Effector memory CD4-positive, alpha-beta T cell (primary cell): ENCODE measurements around the gene CDH13.
A peak's percentile ranks its signal among the peaks of the same experiment; 100 is the strongest.

Experiments used
- DNase-seq, 3 donors: peaks; one replicate each; pipeline ENCODE4 v3.0.0-alpha.2; 2020
- H3K27ac ChIP-seq: 2 replicates; pipeline ENCODE4 v1.7.0; 2013; ENCODE audit warnings: mild to moderate bottlenecking, low read length, moderate library complexity; ENCODE audit not compliant: insufficient read depth, poor library complexity, severe bottlenecking
- H3K27me3 ChIP-seq: replicated peaks from 2 replicates; pipeline ENCODE4 v1.7.0; 2013; ENCODE audit warnings: mild to moderate bottlenecking, low read length; ENCODE audit not compliant: insufficient read depth, control insufficient read depth, poor library complexity, severe bottlenecking
- H3K36me3 ChIP-seq: 2 replicates; pipeline ENCODE4 v1.7.0; 2013; ENCODE audit warnings: mild to moderate bottlenecking, low read length, moderate library complexity; ENCODE audit not compliant: control insufficient read depth, insufficient read depth
- H3K4me1 ChIP-seq: 2 replicates; pipeline ENCODE4 v1.7.0; 2013; ENCODE audit warnings: low read length, mild to moderate bottlenecking; ENCODE audit not compliant: control insufficient read depth, insufficient read depth, poor library complexity, severe bottlenecking
- H3K4me3 ChIP-seq: 2 replicates; pipeline ENCODE4 v1.7.0; 2013; ENCODE audit warnings: low read length, low read depth, mild to moderate bottlenecking; ENCODE audit not compliant: insufficient read depth, poor library complexity, severe bottlenecking
- H3K9me3 ChIP-seq: 2 replicates; pipeline ENCODE4 v1.7.0; 2013; ENCODE audit warnings: mild to moderate bottlenecking, low read length, moderate library complexity; ENCODE audit not compliant: control insufficient read depth

The CDH13 gene

GRCh38 chr16:82636485-82636884 is 9.7 kb downstream of the CDH13 start:
- no peaks in the 10 kb centered on the region for H3K36me3 ChIP-seq
- no peaks in the 10 kb centered on the region for H3K4me1 ChIP-seq
- no peaks in the 10 kb centered on the region for H3K27me3 ChIP-seq
- H3K9me3 ChIP-seq, result no peaks in the 10 kb centered on the region
- no peak for DNase-seq
- H3K27ac ChIP-seq, result no peak overlapping the region
- H3K4me3 ChIP-seq, result no peak overlapping the region

- Histone ChIP-seq H3K27me3 (no peaks in the 10 kb centered on the region), H3K4me3 (no peak overlapping the region), H3K9me3 (no peaks in the 10 kb centered on the region), H3K4me1 (no peaks in the 10 kb centered on the region), H3K27ac (no peak overlapping the region), H3K36me3 (no peaks in the 10 kb centered on the region)
- no peak for DNase-seq
These were observed 10.2 kb downstream of the CDH13 start for GRCh38 chr16:82636958-82637357.

GRCh38 chr16:82638095-82638798 is 11.5 kb downstream of the CDH13 start:
- Histone ChIP-seq H3K27me3 (no peaks in the 10 kb centered on the region), H3K4me3 (no peak overlapping the region), H3K4me1 (no peaks in the 10 kb centered on the region), H3K36me3 (no peaks in the 10 kb centered on the region), H3K27ac (no peak overlapping the region), H3K9me3 (no peaks in the 10 kb centered on the region)
- DNase-seq, result no peak

GRCh38 chr16:82639263-82639662 is 12.5 kb downstream of the CDH13 start:
- Histone ChIP-seq H3K4me3 (no peak overlapping the region), H3K36me3 (no peaks in the 10 kb centered on the region), H3K4me1 (no peaks in the 10 kb centered on the region), H3K27ac (no peak overlapping the region), H3K9me3 (no peaks in the 10 kb centered on the region), H3K27me3 (no peaks in the 10 kb centered on the region)
- DNase-seq, result no peak

- DNase-seq, result peak; percentile 6 to 17 (median 16)
- H3K4me3 ChIP-seq, result no peak overlapping the region
- no peaks in the 10 kb centered on the region for H3K4me1 ChIP-seq
- H3K27ac ChIP-seq, result no peak overlapping the region
- H3K9me3 ChIP-seq, result no peaks in the 10 kb centered on the region
- H3K27me3 ChIP-seq, result no peaks in the 10 kb centered on the region
- H3K36me3 ChIP-seq, result no peaks in the 10 kb centered on the region
These were observed 13.0 kb downstream of the CDH13 start for GRCh38 chr16:82639666-82640336.

GRCh38 chr16:82641336-82641984 is 14.7 kb downstream of the CDH13 start:
- H3K36me3 ChIP-seq, result no peaks in the 10 kb centered on the region
- no peaks in the 10 kb centered on the region for H3K4me1 ChIP-seq
- no peaks in the 10 kb centered on the region for H3K9me3 ChIP-seq
- H3K4me3 ChIP-seq, result no peak overlapping the region
- no peak overlapping the region for H3K27ac ChIP-seq
- no peak for DNase-seq
- H3K27me3 ChIP-seq, result no peaks in the 10 kb centered on the region

GRCh38 chr16:82643136-82643535 is 16.4 kb downstream of the CDH13 start:
- Histone ChIP-seq H3K9me3 (no peaks in the 10 kb centered on the region), H3K27ac (no peak overlapping the region), H3K27me3 (no peaks in the 10 kb centered on the region), H3K4me1 (no peaks in the 10 kb centered on the region), H3K4me3 (no peak overlapping the region), H3K36me3 (no peaks in the 10 kb centered on the region)
- no peak for DNase-seq

GRCh38 chr16:82643936-82644630 is 17.3 kb downstream of the CDH13 start:
- DNase-seq, result no peak
- no peak overlapping the region for H3K4me3 ChIP-seq
- H3K36me3 ChIP-seq, result no peaks in the 10 kb centered on the region
- no peak overlapping the region for H3K27ac ChIP-seq
- no peaks in the 10 kb centered on the region for H3K9me3 ChIP-seq
- H3K4me1 ChIP-seq, result no peaks in the 10 kb centered on the region
- H3K27me3 ChIP-seq, result no peaks in the 10 kb centered on the region

- Histone ChIP-seq H3K9me3 (no peaks in the 10 kb centered on the region), H3K4me3 (no peak overlapping the region), H3K27me3 (no peaks in the 10 kb centered on the region), H3K27ac (no peak overlapping the region), H3K36me3 (no peaks in the 10 kb centered on the region), H3K4me1 (peaks cover 11% of the 10 kb centered on the region)
- DNase-seq, result no peak
These were observed 19.7 kb downstream of the CDH13 start for GRCh38 chr16:82646504-82646903.

- H3K4me1 ChIP-seq, result peaks cover 36% of the 10 kb centered on the region
- H3K36me3 ChIP-seq, result no peaks in the 10 kb centered on the region
- no peaks in the 10 kb centered on the region for H3K9me3 ChIP-seq
- DNase-seq, result no peak
- H3K27ac ChIP-seq, result no peak overlapping the region
- H3K4me3 ChIP-seq, result no peak overlapping the region
- H3K27me3 ChIP-seq, result no peaks in the 10 kb centered on the region
These were observed 23.0 kb downstream of the CDH13 start for GRCh38 chr16:82649766-82650165.
